Right cardiac atrium (tissue), 5 donors: ENCODE data around the gene COPS4. TPM values are rescaled to one million over a fixed set of nuclear protein-coding genes. Genes with fewer than 3 reads are reported as not detected.
"Not testable (repeated sequence)": the region's sequence is repeated elsewhere in the genome, so short reads cannot be mapped to it uniquely, and the experiment has no call there.

Experiments
- ATAC-seq, 2 donors: fragments of 200-7000 bp; cut with Tn5 transposase; one replicate each; pipeline versions ENCODE4 v1.8.0 to v1.9.1; 2020; ENCODE audit warnings: moderate library complexity in 2 of 2, mild to moderate bottlenecking in 1 of 2
- DNase-seq, 3 donors: peaks; one replicate each; pipeline ENCODE4 v3.0.0-alpha.2; 2020
- H3K27ac ChIP-seq: one replicate; pipeline ENCODE4 v1.5.1; 2013; ENCODE audit warnings: mild to moderate bottlenecking, low read length, control low read depth, moderate library complexity
- H3K27me3 ChIP-seq: one replicate; pipeline ENCODE4 v1.6.1; 2013; ENCODE audit not compliant: control insufficient read depth, insufficient read depth
- H3K4me1 ChIP-seq: one replicate; pipeline ENCODE4 v1.6.1; 2013; ENCODE audit warnings: low read length; ENCODE audit not compliant: control insufficient read depth, insufficient read depth
- H3K4me3 ChIP-seq: one replicate; pipeline ENCODE4 v1.5.1; 2013; ENCODE audit warnings: low read length, control low read depth
- H3K9me3 ChIP-seq: one replicate; pipeline ENCODE4 v1.6.1; 2013; ENCODE audit warnings: low read length; ENCODE audit not compliant: control insufficient read depth
- WGBS: extraction: QIAGEN DNeasy Blood & Tissue Kit; methylation state at CpG from one replicate; pipeline ENCODE4 v1.1.7; 2013; 5-methylcytosine and 5-hydroxymethylcytosine counted together
- intact Hi-C, 4 donors: fragments of 100-400 bp; cut with DNase I; formaldehyde crosslinking; loops; one replicate each; pipeline versions ENCODE4 v1.11.0 to v1.14.0; 2022 to 2023
- long read RNA-seq, 4 donors: library from polyadenylated mRNA; unstranded; transcript quantifications; one replicate each; pipeline ENCODE4 v2.0.0, GENCODE V29; 2020 to 2021
- polyA plus RNA-seq: library from polyadenylated mRNA; stranded (reverse); fragments of 200-250 nt; gene quantifications from one replicate; pipeline ENCODE4 v1.2.3, GENCODE V29; 2013
- total RNA-seq, 4 donors: library from RNA; stranded (reverse); fragmentation: NEBNext Ultra II Directional; extraction: Animal tissue kit (Norgen Biotek cat#: 25700); gene quantifications; one replicate each; pipeline ENCODE4 v1.2.1, GENCODE V29; 2021
- donor health status: healthy with polysubstance abuse.
- donor health status: DM: no; HTN: yes; CAD: no.
- donor health status: DM: no; HTN: no; CAD: no.
- donor health status: DM: no; HTN: yes; CAD: no; lungs with severe emphysema.
- donor health status: DM: yes; HTN: yes; CAD: no.

The COPS4 gene
- total RNA-seq: 10 to 100 TPM; 47.3 to 54.8 (median 50.7) TPM
- 40.3 TPM for polyA plus RNA-seq
- long read RNA-seq, donor 1, transcript COPS4-201 (10 exons, 1,744 nt): major isoform, 153 of 179 reads
- long read RNA-seq, donor 1, transcript COPS4-209 (11 exons, 1,695 nt): minor isoform, 20 of 179 reads
- long read RNA-seq, donor 1, partial matches to known transcripts: 0 of 179 reads
- long read RNA-seq, donor 1, other reads (novel, unspliced or antisense): 4 of 179 reads
- long read RNA-seq, donor 2, transcript COPS4-201 (10 exons, 1,744 nt): major isoform, 33 of 39 reads
- long read RNA-seq, donor 2, partial matches to known transcripts: 1 of 39 reads
- long read RNA-seq, donor 2, other reads (novel, unspliced or antisense): 1 of 39 reads
- long read RNA-seq, donor 3, transcript COPS4-202 (11 exons, 1,702 nt): minor isoform, 6 of 492 reads
- long read RNA-seq, donor 3, transcript COPS4-201 (10 exons, 1,744 nt): major isoform, 436 of 492 reads
- long read RNA-seq, donor 3, transcript COPS4-209 (11 exons, 1,695 nt): minor isoform, 34 of 492 reads
- long read RNA-seq, donor 3, partial matches to known transcripts: 5 of 492 reads
- long read RNA-seq, donor 3, other reads (novel, unspliced or antisense): 11 of 492 reads
- long read RNA-seq, donor 4, transcript COPS4-201 (10 exons, 1,744 nt): major isoform, 54 of 62 reads
- long read RNA-seq, donor 4, transcript COPS4-209 (11 exons, 1,695 nt): minor isoform, 6 of 62 reads
- long read RNA-seq, donor 4, partial matches to known transcripts: 0 of 62 reads
- long read RNA-seq, donor 4, other reads (novel, unspliced or antisense): 1 of 62 reads

GRCh38 chr4:83034630-83035494 is at the start of gene COPS4:
TSS of gene COPS4 (plus strand) at chr4:83035183. CDS start at chr4:83035225, 42 bp downstream.
- no peaks in the 10 kb centered on the region for H3K27me3 ChIP-seq
- under 1% methylated on average over 39 of the region's 39 CpGs for WGBS
- intact Hi-C loops: loop anchor here in 1 of 4 donors (2.0 kb wide), 1 partner anchor 22 kb away; no protein-coding TSS in a partner anchor
- H3K4me3 ChIP-seq: peak within 1 kb of the TSS; percentile 71
- ATAC-seq (peak; percentile 100), DNase-seq (peak; percentile 97 to 98 (median 97))
- H3K9me3 ChIP-seq: no peaks in the 10 kb centered on the region
- H3K27ac ChIP-seq: peak within 1 kb of the TSS; percentile 95
- peaks cover 3% of the 10 kb centered on the region for H3K4me1 ChIP-seq

DNA sequence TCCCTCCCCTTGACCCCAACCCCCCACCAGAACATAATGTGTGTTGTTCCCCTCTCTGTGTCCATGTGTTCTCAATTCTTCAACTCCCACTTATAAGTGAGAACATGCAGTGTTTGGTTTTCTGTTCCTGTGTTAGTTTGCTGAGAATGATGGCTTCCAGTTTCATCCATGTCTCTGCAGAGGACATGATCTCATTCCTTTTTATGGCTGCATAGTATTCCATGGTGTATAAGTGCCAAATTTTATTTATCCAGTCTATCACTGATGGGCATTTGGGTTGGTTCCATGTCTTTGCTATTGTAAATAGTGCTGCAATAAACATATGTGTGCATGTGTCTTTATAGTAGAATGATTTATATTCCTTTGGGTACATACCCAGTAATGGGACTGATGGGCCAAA is 47.5 kb upstream of the COPS4 start:
- H3K27me3 ChIP-seq, H3K4me3 ChIP-seq, H3K27ac ChIP-seq, intact Hi-C loops, H3K4me1 ChIP-seq, ATAC-seq, DNase-seq, H3K9me3 ChIP-seq: not testable (repeated sequence)

DNA sequence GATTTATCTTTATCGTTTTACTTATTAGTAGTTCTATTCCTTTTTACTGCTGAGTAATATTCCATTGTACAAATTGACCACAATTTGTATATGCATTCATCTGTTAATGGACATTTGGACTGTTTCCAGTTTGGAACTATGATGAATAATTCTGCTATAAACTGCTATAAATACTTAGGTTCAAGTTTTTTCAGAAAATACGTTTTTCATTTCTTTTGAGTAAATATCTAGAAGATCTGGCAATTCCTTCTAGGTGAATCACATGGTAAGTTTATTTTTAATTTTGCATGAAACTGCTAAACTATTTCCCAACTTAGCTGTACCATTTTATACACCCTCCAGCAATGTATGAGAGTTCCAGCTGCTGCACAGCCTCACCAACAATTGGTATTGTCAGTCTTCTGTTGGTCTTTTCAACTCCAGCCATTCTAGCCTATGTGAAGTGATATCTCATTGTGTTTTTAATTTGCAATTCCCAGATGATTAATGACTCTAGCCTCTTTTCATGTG is 46.6 kb upstream of the COPS4 start:
- H3K27ac ChIP-seq: no peak overlapping the region
- H3K9me3 ChIP-seq: no peaks in the 10 kb centered on the region
- no peaks in the 10 kb centered on the region for H3K4me1 ChIP-seq
- no peak overlapping the region for H3K4me3 ChIP-seq
- WGBS: 90% methylated on average over 2 of the region's 2 CpGs
- ATAC-seq (no peak), DNase-seq (no peak)
- intact Hi-C loops: no loop called here
- H3K27me3 ChIP-seq: no peaks in the 10 kb centered on the region

- intact Hi-C loops: no loop called here
- H3K27me3 ChIP-seq: no peaks in the 10 kb centered on the region
- no peaks in the 10 kb centered on the region for H3K4me1 ChIP-seq
- DNase-seq: no peak
- H3K27ac ChIP-seq: no peak overlapping the region
- no peaks in the 10 kb centered on the region for H3K9me3 ChIP-seq
- 87% methylated on average over 2 of the region's 2 CpGs for WGBS
- ATAC-seq: no peak
- H3K4me3 ChIP-seq: no peak overlapping the region
These were observed 45.2 kb upstream of the COPS4 start for GRCh38 chr4:82989575-82990429.

DNA sequence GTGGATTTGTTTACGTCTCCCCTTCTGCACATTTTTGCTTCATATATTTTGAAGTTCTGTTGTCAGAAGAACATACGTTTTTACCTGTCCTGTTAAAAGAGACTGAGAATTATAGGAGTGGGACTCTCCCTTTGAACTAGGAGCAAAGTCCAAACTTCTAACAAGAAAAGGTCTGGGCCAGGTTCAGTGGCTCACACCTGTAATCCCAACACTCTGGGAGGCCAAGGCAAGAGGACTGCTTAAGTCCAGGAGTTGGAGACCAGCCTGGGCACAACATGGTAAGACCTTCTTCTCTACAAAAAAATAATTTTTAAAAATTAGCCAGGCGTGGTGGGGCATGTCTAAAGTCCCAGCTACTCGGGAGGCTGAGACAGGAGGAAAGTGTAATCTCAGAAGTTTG is 40.1 kb upstream of the COPS4 start:
- ATAC-seq: no peak
- 74% methylated on average over 4 of the region's 4 CpGs for WGBS

GRCh38 chr4:82998898-82999297 is 36.1 kb upstream of the COPS4 start:
- Histone ChIP-seq H3K9me3 (no peaks in the 10 kb centered on the region), H3K4me3 (no peak overlapping the region), H3K27ac (no peak overlapping the region), H3K4me1 (no peaks in the 10 kb centered on the region), H3K27me3 (no peaks in the 10 kb centered on the region)
- no peak for DNase-seq
- ATAC-seq: no peak
- intact Hi-C loops: no loop called here

More for the DNA sequence above, 40.1 kb upstream of the COPS4 start:
- H3K27me3 ChIP-seq: no peaks in the 10 kb centered on the region
- no peak for DNase-seq
- intact Hi-C loops: no loop called here
- no peaks in the 10 kb centered on the region for H3K9me3 ChIP-seq
- H3K27ac ChIP-seq: no peak overlapping the region
- H3K4me3 ChIP-seq: no peak overlapping the region
- H3K4me1 ChIP-seq: no peaks in the 10 kb centered on the region

DNA sequence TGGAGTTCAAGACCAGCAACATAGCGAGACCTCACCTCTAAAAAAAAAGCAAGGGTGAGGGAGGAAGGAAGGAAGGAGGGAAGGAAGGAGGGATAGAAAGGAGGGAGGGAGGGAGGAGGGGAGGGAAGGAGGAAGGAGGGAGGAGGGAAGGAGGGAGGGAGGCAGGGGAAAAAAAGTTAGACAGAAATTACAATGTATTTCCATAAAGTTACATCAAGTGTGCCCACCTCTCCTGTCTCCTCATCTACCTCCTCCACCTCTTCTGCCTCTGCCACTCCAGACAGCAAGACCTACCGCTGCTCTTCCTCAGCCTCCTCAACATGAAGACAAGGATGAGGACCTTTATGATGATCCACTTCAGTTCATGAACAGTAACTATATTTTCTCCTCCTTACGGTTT is 32.7 kb upstream of the COPS4 start:
- ATAC-seq: no peak
- Histone ChIP-seq H3K9me3 (no peaks in the 10 kb centered on the region), H3K4me3 (no peak overlapping the region), H3K4me1 (no peaks in the 10 kb centered on the region), H3K27ac (no peak overlapping the region), H3K27me3 (no peaks in the 10 kb centered on the region)
- 94% methylated on average over 3 of the region's 3 CpGs for WGBS
- no peak for DNase-seq
- intact Hi-C loops: no loop called here

GRCh38 chr4:83003044-83003791 is 31.8 kb upstream of the COPS4 start:
- DNase-seq, H3K27ac ChIP-seq, H3K27me3 ChIP-seq, ATAC-seq, H3K4me3 ChIP-seq, H3K4me1 ChIP-seq, H3K9me3 ChIP-seq, intact Hi-C loops: not testable (repeated sequence)
- WGBS: 91% methylated on average over 14 of the region's 14 CpGs

GRCh38 chr4:83009529-83009928 is 25.5 kb upstream of the COPS4 start:
- ATAC-seq: no peak
- intact Hi-C loops: no loop called here
- Histone ChIP-seq H3K4me3 (peak overlapping the region; percentile 79), H3K4me1 (no peaks in the 10 kb centered on the region), H3K27me3 (no peaks in the 10 kb centered on the region), H3K9me3 (no peaks in the 10 kb centered on the region), H3K27ac (no peak overlapping the region)
- 70% methylated on average over 3 of the region's 3 CpGs for WGBS
- DNase-seq: no peak
